Retinal pigment epithelial cell (primary cell): Measurements from ENCODE around the gene TBC1D7.

ENCODE experiments used
- DNase-seq: peaks from one replicate; pipeline ENCODE4 v3.0.0-alpha.2; 2010; ENCODE audit warnings: low read depth
- H3K4me3 ChIP-seq: 2 replicates; pipeline ENCODE4 v1.5.1; 2011; ENCODE audit warnings: mild to moderate bottlenecking, low read length, control low read depth, moderate library complexity
- TF ChIP-seq, protein P1 (sequence below): conservative IDR thresholded peaks from 2 replicates; pipeline ENCODE4 v1.5.1; 2011; ENCODE audit warnings: low read depth, low read length, control low read depth, inconsistent platforms

TBC1D7 gene

DNA sequence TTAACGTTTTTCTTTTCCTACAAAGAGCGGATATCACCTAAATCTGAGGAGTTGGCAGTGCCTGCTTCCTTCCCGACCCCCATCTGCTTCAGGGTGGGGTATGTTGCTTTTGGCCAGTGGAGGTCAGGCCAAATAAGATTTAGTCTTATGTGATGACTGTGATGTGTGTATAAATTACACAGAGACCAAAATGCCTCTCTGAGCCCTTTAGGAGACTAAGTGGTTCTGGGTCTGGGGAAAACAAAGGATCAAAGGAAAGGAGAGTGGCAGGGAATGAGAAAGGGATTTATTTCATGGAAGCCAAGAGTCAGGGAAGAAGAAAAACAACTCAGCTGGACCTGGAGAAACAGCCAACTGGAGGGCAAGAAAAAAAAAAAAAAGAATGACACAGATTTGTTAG, 39.1 kb upstream of the TBC1D7 start:
- no peak overlapping the region for H3K4me3 ChIP-seq
- DNase-seq = no peak
- TF ChIP-seq, protein P1, sequence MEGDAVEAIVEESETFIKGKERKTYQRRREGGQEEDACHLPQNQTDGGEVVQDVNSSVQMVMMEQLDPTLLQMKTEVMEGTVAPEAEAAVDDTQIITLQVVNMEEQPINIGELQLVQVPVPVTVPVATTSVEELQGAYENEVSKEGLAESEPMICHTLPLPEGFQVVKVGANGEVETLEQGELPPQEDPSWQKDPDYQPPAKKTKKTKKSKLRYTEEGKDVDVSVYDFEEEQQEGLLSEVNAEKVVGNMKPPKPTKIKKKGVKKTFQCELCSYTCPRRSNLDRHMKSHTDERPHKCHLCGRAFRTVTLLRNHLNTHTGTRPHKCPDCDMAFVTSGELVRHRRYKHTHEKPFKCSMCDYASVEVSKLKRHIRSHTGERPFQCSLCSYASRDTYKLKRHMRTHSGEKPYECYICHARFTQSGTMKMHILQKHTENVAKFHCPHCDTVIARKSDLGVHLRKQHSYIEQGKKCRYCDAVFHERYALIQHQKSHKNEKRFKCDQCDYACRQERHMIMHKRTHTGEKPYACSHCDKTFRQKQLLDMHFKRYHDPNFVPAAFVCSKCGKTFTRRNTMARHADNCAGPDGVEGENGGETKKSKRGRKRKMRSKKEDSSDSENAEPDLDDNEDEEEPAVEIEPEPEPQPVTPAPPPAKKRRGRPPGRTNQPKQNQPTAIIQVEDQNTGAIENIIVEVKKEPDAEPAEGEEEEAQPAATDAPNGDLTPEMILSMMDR = no peak

DNA sequence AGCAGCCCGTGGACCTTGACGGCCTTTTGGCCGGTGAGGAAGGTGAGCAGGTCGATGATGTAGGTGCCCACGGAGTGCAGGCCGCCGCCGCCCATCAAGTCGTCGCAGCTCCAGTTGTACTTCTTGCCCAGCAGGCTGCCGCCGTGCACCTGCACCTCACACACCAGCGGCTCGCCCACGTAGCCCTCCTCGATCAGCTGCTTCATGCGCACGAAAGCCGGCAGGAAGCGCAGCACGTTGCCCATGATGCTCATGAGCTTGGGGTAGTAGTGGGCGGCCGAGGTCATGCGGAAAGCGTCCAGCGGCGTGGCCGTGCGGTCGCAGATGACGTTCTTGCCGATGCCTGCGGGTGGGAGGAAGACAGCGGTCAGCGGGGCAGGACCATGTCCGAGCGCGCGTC, 37.0 kb upstream of the TBC1D7 start:
- no peak overlapping the region for H3K4me3 ChIP-seq
- TF ChIP-seq, protein P1 = no peak
- DNase-seq = no peak

DNA sequence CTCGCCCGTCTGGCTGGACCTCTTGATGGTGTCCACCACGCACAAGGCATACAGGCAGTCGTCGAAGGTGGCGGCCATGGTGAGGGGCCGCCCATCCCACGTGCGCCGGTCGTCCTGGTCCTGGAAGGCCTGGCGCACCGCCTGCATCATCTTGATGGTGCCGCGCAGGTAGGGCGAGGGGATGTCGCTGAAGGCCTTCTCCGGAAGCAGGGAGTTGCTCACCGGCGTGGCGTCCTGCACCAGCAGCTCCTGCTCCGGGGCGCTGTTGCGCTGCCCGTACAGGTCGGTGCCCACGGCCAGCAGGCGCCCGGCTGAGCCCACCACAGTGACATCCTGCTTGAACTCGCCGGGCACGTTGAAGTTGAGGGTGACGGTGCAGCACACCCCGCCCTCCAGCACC, 36.5 kb upstream of the TBC1D7 start:
- no peak overlapping the region for H3K4me3 ChIP-seq
- TF ChIP-seq, protein P1 = no peak
- DNase-seq = no peak

DNA sequence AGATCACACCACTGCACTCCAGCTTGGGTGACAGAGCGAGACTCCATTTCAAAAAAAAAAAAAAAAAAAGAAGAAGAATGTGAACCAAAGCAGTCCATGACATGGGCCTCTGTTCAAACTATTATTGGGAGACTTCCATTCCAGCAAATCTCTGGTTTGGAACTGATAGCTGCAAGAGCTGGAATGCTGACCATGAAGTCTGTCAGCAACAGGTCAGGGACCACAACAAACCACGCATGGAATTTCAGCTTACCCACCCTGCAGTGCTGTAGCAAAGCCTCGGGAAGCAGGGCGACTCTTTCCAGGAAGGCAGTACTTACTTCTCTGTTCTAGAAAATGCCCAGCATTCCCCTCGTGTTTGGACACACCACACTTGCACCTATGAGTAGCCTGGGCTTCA, 34.1 kb upstream of the TBC1D7 start:
- no peak for DNase-seq
- H3K4me3 ChIP-seq = no peak overlapping the region
- TF ChIP-seq, protein P1 = no peak

DNA sequence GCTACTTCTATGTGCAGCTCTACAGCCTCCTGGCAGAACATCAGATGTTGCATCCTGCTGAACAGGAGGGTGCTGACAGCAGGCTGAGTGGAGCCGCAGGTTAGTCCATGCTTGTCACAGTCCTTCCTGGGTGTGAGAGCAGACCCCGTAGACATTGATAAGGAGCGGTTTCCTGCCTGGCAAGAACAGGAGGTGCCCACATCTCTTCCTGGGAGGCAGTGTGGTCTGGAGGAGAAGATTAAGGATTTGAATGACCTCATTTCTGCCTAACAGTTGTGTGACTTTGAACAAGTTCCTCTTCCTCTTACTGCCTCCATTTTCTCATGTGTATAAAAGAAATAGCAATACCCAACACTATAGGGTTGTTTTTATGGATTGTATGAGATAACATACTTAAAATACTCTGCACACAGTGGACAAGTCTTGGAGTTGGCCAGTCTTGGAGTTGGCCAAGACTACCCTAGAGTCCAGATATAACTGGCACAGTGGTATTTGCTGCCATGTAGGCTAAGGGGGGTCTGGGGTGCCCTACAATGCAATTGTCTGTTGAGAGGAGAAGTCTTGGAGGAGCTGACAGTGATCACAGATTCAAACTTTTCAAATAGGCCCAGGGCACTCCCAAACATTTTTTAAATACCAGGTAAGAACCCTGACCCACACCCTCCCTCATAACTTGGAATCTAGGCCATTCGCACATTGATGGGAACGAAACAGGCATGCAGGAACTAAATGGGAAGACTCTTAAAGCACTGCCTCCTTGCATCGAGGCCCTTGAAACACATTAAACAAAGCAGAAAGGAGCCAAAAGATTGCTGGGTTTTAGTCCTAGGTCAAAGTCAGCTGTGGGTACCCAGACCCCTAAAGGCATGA, 32.6 kb upstream of the TBC1D7 start:
- no peak overlapping the region for H3K4me3 ChIP-seq
- DNase-seq = no peak
- TF ChIP-seq, protein P1 = no peak

DNA sequence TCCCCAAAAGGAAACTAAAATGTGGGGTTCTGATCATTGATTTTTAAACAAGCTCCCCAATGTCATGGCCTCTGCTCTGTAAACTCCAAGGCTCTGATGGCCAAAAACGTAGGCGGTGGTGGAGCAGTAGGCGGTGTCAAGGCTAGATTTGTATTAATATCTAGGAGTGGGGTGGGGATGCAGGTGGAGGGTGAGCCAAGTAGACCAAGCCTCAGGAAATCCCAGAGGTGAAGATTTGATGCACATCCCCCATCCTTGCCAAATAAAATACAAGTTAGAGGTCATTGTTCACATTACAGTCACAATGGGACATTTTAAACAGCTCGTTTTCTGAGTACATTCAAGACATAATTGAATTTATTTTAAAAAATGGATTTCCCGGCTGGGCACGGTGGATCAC, 30.9 kb upstream of the TBC1D7 start:
- no peak for DNase-seq
- H3K4me3 ChIP-seq = no peak overlapping the region
- TF ChIP-seq, protein P1 = no peak

DNA sequence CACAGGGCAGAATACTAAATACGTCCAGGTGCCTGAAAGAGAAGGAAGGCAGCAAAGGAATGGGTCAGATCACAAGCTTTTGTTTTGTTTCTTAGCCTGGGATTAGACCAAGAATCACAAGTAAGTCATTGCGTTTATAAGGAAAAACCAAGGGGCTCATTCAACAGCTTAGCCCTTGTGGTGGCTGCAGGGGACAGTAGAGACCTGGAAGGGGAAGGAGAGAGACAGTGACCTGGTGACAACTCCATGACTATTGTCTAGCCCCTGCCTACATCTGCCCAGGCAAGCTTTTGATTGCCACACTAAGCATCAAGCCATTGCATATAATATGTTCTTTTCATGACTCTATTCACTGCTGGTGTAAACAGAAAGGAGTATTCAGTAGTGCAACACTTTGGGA, 30.2 kb upstream of the TBC1D7 start:
- TF ChIP-seq, protein P1 = no peak
- DNase-seq = no peak

More for the DNA sequence above, 30.2 kb upstream of the TBC1D7 start:
- H3K4me3 ChIP-seq = no peak overlapping the region
